Mesodermal cell (in vitro differentiated cells): ENCODE measurements around the gene OSTC.

Source experiments
- H3K27ac ChIP-seq: 2 replicates; pipeline ENCODE4 v1.7.0; 2013; ENCODE audit warnings: mild to moderate bottlenecking, low read depth, low read length, moderate library complexity; ENCODE audit not compliant: severe bottlenecking
- H3K36me3 ChIP-seq: 2 replicates; pipeline ENCODE4 v1.7.1; 2013; ENCODE audit warnings: mild to moderate bottlenecking, low read length, moderate library complexity; ENCODE audit not compliant: control insufficient read depth, insufficient read depth
- H3K4me1 ChIP-seq: one replicate; pipeline ENCODE4 v1.7.1; 2013; ENCODE audit warnings: mild to moderate bottlenecking, low read length; ENCODE audit not compliant: insufficient read depth, control insufficient read depth, poor library complexity, severe bottlenecking
- H3K4me3 ChIP-seq: 2 replicates; pipeline ENCODE4 v1.7.0; 2013; ENCODE audit warnings: low read length, control low read depth, mild to moderate bottlenecking; ENCODE audit not compliant: insufficient read depth, poor library complexity, severe bottlenecking; ENCODE audit errors: extremely low read depth
- H3K9me3 ChIP-seq: 2 replicates; pipeline ENCODE4 v1.7.1; 2013; ENCODE audit warnings: mild to moderate bottlenecking, low read length, moderate library complexity; ENCODE audit not compliant: control insufficient read depth
- WGBS, 2 experiments: methylation state at CpG; one replicate each; pipeline ENCODE4 v1.1.5; 2013; ENCODE audit warnings: missing lambda C conversion rate in 2 of 2; ENCODE audit not compliant: insufficient coverage in 2 of 2; 5-methylcytosine and 5-hydroxymethylcytosine counted together

Gene OSTC

GRCh38 chr4:108693819-108694218, 43.4 kb downstream of the OSTC start:
- Histone ChIP-seq H3K9me3 (no peaks in the 10 kb centered on the region), H3K27ac (no peak overlapping the region), H3K4me1 (no peaks in the 10 kb centered on the region), H3K4me3 (no peak overlapping the region), H3K36me3 (no peaks in the 10 kb centered on the region)
- 89 to 97% methylated on average over 2 of the region's 3 CpGs for WGBS, 2 experiments

- no peaks in the 10 kb centered on the region for H3K36me3 ChIP-seq
- H3K9me3 ChIP-seq = no peaks in the 10 kb centered on the region
- H3K27ac ChIP-seq = no peak overlapping the region
- WGBS, 2 experiments = 92 to 100% methylated on average over 2 to 3 of the region's 3 CpGs
- no peak overlapping the region for H3K4me3 ChIP-seq
- no peaks in the 10 kb centered on the region for H3K4me1 ChIP-seq
These were observed 44.0 kb downstream of the OSTC start for GRCh38 chr4:108694423-108694822.

GRCh38 chr4:108695062-108695461, 44.7 kb downstream of the OSTC start:
- no CpG with 5 or more reads among the region's 1 CpG for WGBS, 2 experiments
- H3K27ac ChIP-seq = no peak overlapping the region
- no peaks in the 10 kb centered on the region for H3K9me3 ChIP-seq
- no peaks in the 10 kb centered on the region for H3K36me3 ChIP-seq
- no peak overlapping the region for H3K4me3 ChIP-seq
- H3K4me1 ChIP-seq = no peaks in the 10 kb centered on the region

GRCh38 chr4:108696160-108696559, 45.8 kb downstream of the OSTC start:
- H3K4me1 ChIP-seq = no peaks in the 10 kb centered on the region
- H3K27ac ChIP-seq = no peak overlapping the region
- no peaks in the 10 kb centered on the region for H3K36me3 ChIP-seq
- 92 to 93% methylated on average over 3 of the region's 3 CpGs for WGBS, 2 experiments
- H3K9me3 ChIP-seq = no peaks in the 10 kb centered on the region
- H3K4me3 ChIP-seq = no peak overlapping the region

- no CpG with 5 or more reads among the region's 1 CpG for WGBS, 2 experiments
- H3K36me3 ChIP-seq = no peaks in the 10 kb centered on the region
- H3K27ac ChIP-seq = no peak overlapping the region
- H3K4me1 ChIP-seq = no peaks in the 10 kb centered on the region
- no peak overlapping the region for H3K4me3 ChIP-seq
- H3K9me3 ChIP-seq = no peaks in the 10 kb centered on the region
These were observed 49.8 kb downstream of the OSTC start for GRCh38 chr4:108700081-108700757.

- 88 to 100% methylated on average over 1 to 2 of the region's 3 CpGs for WGBS, 2 experiments
- Histone ChIP-seq H3K36me3 (no peaks in the 10 kb centered on the region), H3K9me3 (no peaks in the 10 kb centered on the region), H3K4me1 (no peaks in the 10 kb centered on the region), H3K27ac (no peak overlapping the region), H3K4me3 (no peak overlapping the region)
These were observed 52.6 kb downstream of the OSTC start for GRCh38 chr4:108702960-108703359.

- Histone ChIP-seq H3K4me3 (no peak overlapping the region), H3K27ac (no peak overlapping the region), H3K4me1 (no peaks in the 10 kb centered on the region), H3K36me3 (no peaks in the 10 kb centered on the region), H3K9me3 (no peaks in the 10 kb centered on the region)
These were observed 53.0 kb downstream of the OSTC start for GRCh38 chr4:108703370-108703769.

GRCh38 chr4:108703966-108704365, 53.6 kb downstream of the OSTC start:
- H3K9me3 ChIP-seq = no peaks in the 10 kb centered on the region
- H3K4me3 ChIP-seq = no peak overlapping the region
- WGBS, 2 experiments = 96 to 100% methylated on average over 1 to 2 of the region's 2 CpGs
- H3K4me1 ChIP-seq = no peaks in the 10 kb centered on the region
- H3K27ac ChIP-seq = no peak overlapping the region
- H3K36me3 ChIP-seq = no peaks in the 10 kb centered on the region

GRCh38 chr4:108706289-108706688, 55.9 kb downstream of the OSTC start:
- 62 to 69% methylated on average over 3 to 4 of the region's 4 CpGs for WGBS, 2 experiments
- Histone ChIP-seq H3K27ac (no peak overlapping the region), H3K9me3 (no peaks in the 10 kb centered on the region), H3K4me1 (no peaks in the 10 kb centered on the region), H3K36me3 (no peaks in the 10 kb centered on the region), H3K4me3 (no peak overlapping the region)

- H3K9me3 ChIP-seq = no peaks in the 10 kb centered on the region
- no peak overlapping the region for H3K4me3 ChIP-seq
These were observed 58.8 kb downstream of the OSTC start for GRCh38 chr4:108709234-108709633.

GRCh38 chr4:108709722-108710121, 59.3 kb downstream of the OSTC start:
- Histone ChIP-seq H3K27ac (no peak overlapping the region), H3K9me3 (no peaks in the 10 kb centered on the region), H3K4me3 (no peak overlapping the region), H3K4me1 (no peaks in the 10 kb centered on the region), H3K36me3 (no peaks in the 10 kb centered on the region)
- no CpG with 5 or more reads among the region's 7 CpGs for WGBS, 2 experiments

More at GRCh38 chr4:108709234-108709633, 58.8 kb downstream of the OSTC start:
- Histone ChIP-seq H3K4me1 (no peaks in the 10 kb centered on the region), H3K27ac (no peak overlapping the region), H3K36me3 (no peaks in the 10 kb centered on the region)
- WGBS, 2 experiments = 83 to 85% methylated on average over 8 to 9 of the region's 10 CpGs
